A673 (cell line): ENCODE measurements around the gene MAOB.

ENCODE experiments used
- CTCF ChIP-seq: fragments of 300-800, 200-600 bp; sonication (generic); conservative IDR thresholded peaks from 2 replicates; pipeline ENCODE4 v1.5.1; 2017; ENCODE audit warnings: low read depth, mild to moderate bottlenecking, antibody characterized with exemption, low read length, moderate library complexity, mixed read lengths
- EZH2 ChIP-seq: fragments of 200-600 bp; sonication (generic); IDR thresholded peaks from 2 replicates; pipeline ENCODE4 v1.6.1; 2017; ENCODE audit warnings: borderline replicate concordance, low read depth, mild to moderate bottlenecking, mixed read lengths, antibody characterized with exemption, low read length; ENCODE audit not compliant: poor library complexity, severe bottlenecking

- TF ChIP-seq CTCF (no peak), EZH2 (no peak)
Measured at GRCh38 chrX:43743100-43743822, 139.0 kb downstream of the MAOB start.
